ENCODE data around the gene VAMP7. TPM values are rescaled to one million over a fixed set of nuclear protein-coding genes. Genes with fewer than 3 reads are reported as not detected.
"Not testable (repeated sequence)": the region's sequence is repeated elsewhere in the genome, so short reads cannot be mapped to it uniquely, and the experiment has no call there.

Gene VAMP7
- total RNA-seq, 1 experiment from 2014 or later: 19.6 TPM

DNA sequence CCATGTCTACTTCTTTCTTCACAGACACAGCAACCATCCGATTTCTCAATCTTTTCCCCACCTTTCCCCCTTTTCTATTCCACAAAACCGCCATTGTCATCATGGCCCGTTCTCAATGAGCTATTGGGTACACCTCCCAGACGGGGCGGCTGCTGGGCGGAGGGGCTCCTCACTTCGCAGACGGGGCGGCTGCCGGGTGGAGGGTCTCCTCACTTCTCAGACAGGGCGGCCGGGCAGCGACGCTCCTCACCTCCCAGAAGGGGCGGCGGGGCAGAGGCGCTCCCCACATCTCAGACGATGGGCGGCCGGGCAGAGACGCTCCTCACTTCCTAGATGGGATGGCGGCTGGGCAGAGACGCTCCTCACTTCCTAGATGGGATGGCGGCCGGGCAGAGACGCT lies 26.5 kb downstream of the VAMP7 start:
- DNase-seq (ENCODE audit: low spot score): not testable (repeated sequence)

DNA sequence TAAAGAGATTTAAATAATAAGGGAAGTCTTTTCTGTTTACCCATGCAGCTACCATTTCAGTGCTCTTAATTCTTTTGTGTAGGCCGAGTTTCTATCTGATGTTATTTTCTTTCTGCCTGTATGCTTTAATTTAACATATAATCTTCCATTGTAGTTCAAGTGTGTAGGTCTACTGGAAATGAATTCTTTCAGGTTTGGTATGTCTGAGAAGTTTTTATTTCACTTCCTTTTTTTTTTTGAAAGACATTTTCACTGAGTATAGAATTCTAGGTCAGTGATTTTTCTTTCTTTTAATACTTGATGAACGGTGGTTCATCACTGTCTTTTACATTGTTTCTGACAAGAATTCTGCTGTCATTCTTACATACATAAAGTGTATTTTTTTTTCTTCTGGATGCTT lies 42.1 kb downstream of the VAMP7 start:
- DNase-seq (ENCODE audit: low spot score): no peak

GRCh38 chrX:155930852-155931618 lies 49.9 kb downstream of the VAMP7 start:
- DNase-seq (ENCODE audit: low spot score): not testable (repeated sequence)

DNA sequence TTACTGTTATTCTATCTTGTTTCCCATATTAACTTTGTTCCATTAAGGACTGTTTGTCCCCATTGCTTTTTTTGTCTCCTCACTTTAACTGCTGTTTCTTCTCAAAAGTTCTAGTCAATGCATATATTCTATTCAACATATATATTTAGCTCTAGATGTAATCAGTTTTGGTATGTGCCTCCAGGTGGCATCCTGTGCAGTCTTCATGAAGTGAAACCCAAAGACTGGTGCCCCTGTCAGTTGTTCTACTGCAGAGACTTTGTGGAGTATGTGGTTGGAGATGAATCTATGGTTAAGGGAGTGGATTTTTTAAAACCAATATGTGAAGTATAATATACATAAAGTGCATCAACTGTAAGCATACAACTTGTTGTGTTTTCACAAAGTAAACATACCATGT lies 57.0 kb downstream of the VAMP7 start:
- no peak for DNase-seq (ENCODE audit: low spot score)

- no peak for DNase-seq (ENCODE audit: low spot score)
These were observed 68.0 kb downstream of the VAMP7 start for GRCh38 chrX:155949098-155949497.

DNA sequence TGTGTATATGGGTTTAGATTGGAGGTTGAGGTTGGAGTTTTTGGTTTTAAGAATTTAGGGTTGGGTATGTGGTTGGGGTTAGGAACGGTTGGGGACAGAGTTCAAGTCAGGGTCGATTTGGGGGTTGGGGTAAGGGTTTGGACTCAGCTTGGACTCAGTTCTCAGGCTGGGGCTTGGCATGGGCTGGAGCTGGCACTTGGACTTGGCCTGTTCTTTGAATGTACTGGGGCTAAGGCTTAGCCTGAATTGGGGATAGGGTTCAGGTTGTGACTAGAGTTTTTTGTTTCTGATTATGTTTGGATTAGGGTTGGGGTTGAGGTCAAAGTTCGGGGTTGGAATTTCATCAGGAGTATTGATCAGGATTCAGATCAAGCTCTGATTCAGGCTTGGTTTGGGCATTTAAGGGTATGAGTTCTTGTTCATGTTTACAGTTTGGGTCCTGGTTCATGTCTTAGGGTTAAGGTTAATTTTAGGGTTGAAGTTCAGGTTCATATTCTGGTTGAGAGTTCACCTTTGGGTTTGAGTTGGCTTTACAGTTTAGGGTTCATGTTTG lies 70.2 kb downstream of the VAMP7 start:
- DNase-seq (ENCODE audit: low spot score): no peak

DNA sequence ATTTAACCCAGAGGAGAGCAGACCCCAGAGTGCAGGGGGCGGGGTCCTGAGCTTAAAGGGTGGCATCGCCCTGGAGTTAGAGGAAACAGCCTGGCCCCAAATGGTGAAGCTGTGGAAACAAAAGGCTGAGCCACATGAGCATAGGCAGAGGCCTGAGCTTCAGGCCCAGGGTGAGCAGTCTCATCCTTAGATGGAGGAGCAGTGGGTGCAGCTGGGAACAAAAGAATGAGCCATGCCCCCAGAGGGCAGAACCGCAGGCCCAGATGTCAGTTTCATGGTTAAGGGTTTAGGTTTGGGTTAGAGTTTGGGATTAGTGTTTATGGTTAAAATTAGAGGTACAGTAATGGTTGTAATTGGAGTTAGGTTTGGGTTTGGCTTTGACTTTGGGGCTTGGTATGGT lies 71.9 kb downstream of the VAMP7 start:
- DNase-seq (ENCODE audit: low spot score): no peak

- no peak for DNase-seq (ENCODE audit: low spot score)
These were observed 73.6 kb downstream of the VAMP7 start for GRCh38 chrX:155954793-155955192.

- DNase-seq (ENCODE audit: low spot score): no peak
These were observed 75.0 kb downstream of the VAMP7 start for GRCh38 chrX:155956099-155956498.

GRCh38 chrX:155956649-155957048 lies 75.5 kb downstream of the VAMP7 start:
- no peak for DNase-seq (ENCODE audit: low spot score)

- no peak for DNase-seq (ENCODE audit: low spot score)
These were observed 76.7 kb downstream of the VAMP7 start for GRCh38 chrX:155957843-155958242.

DNA sequence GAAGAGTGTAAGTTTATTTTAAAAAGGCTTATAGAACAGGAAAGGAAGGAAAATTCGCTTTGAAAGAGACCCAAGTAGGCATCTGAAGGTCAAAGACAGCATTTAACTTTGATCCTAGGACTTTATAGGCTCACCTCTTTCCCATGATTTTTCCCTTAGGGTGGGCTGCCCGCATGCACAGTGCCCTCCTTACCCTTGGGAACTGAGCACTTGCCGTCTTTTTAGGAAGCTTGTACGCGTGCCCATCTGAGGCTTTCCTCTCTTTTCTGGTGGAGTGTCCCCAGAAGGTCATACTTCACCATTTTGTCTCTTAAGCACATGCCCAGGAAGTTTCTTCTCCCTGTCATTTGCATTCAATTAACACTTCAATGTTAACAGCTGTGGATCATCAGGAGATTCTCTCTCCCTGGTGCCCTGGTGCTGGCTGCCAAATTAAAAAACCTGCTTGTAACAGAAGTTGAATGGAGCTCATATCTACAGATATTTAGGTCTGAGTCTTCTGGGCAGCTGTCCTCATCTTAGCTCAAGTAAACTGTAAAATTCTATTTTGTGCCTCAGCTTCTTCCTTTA lies 78.0 kb downstream of the VAMP7 start:
- DNase-seq (ENCODE audit: low spot score): no peak

DNA sequence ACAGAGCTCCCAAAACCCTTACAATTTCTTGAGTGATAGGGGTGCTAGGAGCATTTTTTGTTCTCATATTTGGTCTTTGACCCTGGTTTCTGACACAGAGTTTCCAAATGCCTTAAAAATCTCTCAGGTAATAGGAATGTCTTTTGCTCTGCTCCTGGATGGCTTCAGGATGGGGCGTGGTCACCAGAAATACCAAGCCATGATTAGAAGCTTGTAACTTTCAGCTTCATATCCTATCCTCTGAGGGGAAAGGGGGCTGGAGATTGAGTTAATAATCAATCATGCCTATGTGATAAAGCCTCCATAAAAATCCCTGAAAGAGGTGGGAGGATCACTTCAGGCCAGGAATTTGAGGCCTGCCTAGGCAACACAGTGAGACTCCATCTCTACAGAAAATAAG lies 81.8 kb downstream of the VAMP7 start:
- no peak for DNase-seq (ENCODE audit: low spot score)

- peak; percentile 78 for DNase-seq (ENCODE audit: low spot score)
These were observed 85.7 kb downstream of the VAMP7 start for GRCh38 chrX:155966876-155967275.

DNA sequence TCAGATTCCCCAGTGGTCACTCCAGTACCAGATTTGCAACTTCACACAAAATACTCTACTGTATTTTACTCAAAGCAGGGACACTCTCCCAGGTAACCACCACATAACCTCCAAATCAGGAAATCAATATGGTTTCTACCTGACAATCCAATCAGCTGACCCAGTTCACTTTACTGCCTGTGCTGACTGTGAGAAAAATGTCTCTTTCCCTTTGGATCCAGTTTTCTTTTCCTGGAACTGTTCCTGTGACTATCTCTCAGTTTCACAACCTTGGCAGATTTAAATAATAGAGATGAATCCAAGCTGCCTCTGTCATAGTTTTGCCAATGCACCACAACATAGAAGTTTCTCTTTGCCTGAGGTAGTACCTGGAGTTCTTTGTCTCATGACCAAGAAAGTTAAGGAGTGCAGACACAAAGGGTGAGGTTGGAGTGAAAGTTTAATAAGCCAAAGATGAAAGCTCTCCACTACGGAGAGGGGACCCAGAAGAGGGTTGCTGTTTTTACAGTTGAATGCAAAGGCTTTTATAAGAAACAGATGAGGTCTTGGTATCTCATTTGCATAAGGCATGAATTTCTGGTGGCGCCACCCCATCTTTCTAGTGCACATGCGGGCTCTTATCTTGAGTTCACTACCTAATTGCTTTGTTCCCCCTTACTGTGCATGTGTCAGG lies 86.6 kb downstream of the VAMP7 start:
- DNase-seq (ENCODE audit: low spot score): no peak

DNA sequence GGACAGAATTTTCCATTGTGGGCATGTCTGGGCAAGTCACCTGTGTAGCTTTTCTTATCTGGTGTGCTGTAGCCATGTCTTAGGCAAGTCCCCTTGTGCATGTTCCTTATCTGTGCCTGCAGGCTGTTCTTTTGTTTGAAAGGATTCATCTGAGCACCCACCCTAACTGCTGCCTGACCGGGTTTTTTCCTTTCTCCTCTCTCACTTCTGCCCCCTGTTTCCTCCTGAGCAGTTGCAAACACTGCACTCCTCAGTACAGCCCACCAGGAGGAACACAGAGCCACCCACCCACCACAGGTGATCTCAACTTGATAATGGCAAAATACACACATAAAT lies 87.1 kb downstream of the VAMP7 start:
- no peak for DNase-seq (ENCODE audit: low spot score)

DNA sequence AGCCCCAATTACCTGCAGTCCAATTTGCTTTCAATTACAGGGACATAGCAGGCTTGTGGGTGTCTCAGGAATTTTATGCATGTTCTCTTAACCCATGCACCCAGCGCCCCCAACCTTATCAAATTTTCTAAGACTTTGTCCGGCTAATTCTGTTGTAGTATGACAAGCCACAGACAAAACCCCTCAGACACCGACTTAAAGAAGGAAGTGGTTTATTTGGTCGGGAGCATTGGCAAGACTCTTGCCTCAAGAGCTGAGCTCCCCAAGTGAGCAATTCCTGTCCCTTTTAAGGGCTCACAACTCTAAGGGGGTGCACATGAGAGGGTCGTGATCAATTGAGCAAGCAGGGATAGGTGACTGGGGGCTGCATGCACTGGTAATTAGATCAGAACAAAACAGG lies 87.6 kb downstream of the VAMP7 start:
- no peak for DNase-seq (ENCODE audit: low spot score)

- peak; percentile 43 for DNase-seq (ENCODE audit: low spot score)
These were observed 90.5 kb downstream of the VAMP7 start for GRCh38 chrX:155971658-155972057.

- DNase-seq (ENCODE audit: low spot score): not testable (repeated sequence)
These were observed 91.1 kb downstream of the VAMP7 start for GRCh38 chrX:155972241-155972640.

DNA sequence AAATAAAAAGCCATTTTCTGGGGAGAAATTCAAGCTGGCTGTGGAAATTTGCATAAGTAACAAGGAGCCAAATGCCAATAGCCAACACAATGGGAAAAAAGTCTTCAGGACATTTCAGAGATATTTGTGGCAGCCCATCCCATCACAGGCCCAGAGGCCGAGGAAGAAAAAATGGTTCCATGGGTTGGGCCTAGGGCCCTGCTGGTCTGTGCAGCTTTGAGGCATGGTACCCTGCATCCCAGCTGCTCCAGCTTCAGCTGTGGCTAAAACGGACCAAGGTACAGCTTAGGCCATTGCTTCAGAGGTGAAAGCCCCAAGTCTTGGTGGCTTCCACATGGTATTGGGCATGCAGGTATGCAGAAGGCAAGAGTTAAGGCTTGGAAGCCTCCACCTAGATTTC lies 102.2 kb downstream of the VAMP7 start:
- DNase-seq (ENCODE audit: low spot score): no peak

DNA sequence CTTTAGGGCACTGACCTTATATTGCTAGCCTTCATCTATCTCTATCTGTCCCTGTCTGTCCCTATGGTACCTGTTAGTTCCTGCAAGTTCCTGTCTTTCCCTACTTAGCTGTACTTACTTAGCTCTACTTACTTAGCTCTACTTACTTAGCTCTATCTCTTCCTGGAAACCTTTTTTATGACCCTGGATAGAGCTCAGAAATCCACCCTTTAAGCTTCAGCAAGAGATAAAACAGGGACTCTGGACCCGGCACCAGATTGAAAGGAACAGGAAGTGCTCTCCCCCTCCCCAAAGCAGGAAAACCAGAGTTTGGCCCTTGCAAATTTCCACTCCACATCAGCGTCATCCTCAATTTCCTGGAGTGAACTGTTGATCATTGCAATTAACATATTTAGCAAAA lies 104.1 kb downstream of the VAMP7 start:
- peak; percentile 25 for DNase-seq (ENCODE audit: low spot score)

DNA sequence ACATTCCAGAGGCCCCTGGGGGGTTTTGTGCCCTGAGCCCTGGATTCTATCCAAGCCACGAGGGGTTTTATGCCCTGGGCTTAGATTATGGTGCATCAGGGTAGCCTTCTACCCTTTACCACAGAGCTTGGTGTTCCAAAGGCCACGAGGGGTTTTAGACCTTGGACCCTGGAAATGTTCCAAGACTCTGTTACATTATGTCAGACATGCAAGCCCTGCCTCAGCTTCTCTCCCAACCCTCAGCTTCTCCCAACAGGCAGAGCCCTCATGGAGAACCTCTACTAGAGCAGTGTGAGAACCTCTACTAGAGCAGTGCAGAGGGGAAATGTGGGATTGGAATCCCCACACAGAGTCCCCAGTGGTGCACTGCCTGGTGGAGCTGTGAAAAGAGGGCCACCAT lies 105.8 kb downstream of the VAMP7 start:
- DNase-seq (ENCODE audit: low spot score): not testable (repeated sequence)

DNA sequence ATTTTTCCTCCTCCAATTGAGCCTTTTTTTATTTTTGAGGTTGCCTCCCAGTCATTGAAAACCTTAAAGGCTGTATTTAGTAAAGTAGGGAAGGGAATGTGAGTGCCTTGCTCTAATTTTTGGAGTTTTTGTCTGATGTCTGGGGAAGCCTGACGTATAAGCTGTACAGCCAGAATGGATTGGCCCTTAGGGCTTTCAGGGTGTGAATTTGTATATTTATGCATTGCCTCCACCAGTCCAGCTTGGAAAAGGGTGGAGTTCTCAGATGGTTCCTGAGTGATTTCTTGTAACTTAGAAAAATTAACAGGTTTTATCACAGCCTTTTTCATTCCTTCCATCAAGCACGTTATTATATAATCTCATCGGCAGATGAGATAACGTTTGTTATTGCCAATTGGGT lies 107.7 kb downstream of the VAMP7 start:
- DNase-seq (ENCODE audit: low spot score): no peak
